ENCODE data around the gene PTGS1. TPM values are rescaled to one million over a fixed set of nuclear protein-coding genes. Genes with fewer than 3 reads are reported as not detected.
"Not testable (repeated sequence)": the region's sequence is repeated elsewhere in the genome, so short reads cannot be mapped to it uniquely, and the experiment has no call there.

Gene PTGS1
- total and polyA plus RNA-seq, 2 of the 8 experiments (the other 6 are each of a cell fraction or from before 2014, with no cell fraction given) = 1.1 to 1.9 TPM

GRCh38 chr9:122324665-122325064, 46.2 kb upstream of the PTGS1 start:
- H3K23ac ChIP-seq (ENCODE audit: insufficient read length); DNase-seq (ENCODE audit: low read depth in 1 of 2, low spot score in 2 of 2); H3K27me3 ChIP-seq (replicated peaks in 1 of 4; ENCODE audit: control insufficient read depth in 3 of 4, extremely low read depth in 1 of 4, insufficient read depth in 3 of 4, low read length in 3 of 4); H2BK5ac ChIP-seq (ENCODE audit: low read depth, low read length); H4K20me1 ChIP-seq (replicated peaks in 1 of 2; ENCODE audit: control insufficient read depth in 1 of 2, insufficient read depth in 2 of 2, low read length in 2 of 2); H3K27ac ChIP-seq (ENCODE audit: low read depth, low read length); H3K4me1 ChIP-seq (replicated peaks in 1 of 4; ENCODE audit: control insufficient read depth in 3 of 4, insufficient read depth in 4 of 4, low read length in 3 of 4); H3K18ac ChIP-seq (ENCODE audit: extremely low read depth, low read length); H2BK12ac ChIP-seq (ENCODE audit: low read depth, low read length); H2AK5ac ChIP-seq (ENCODE audit: low read depth, low read length); H3K4me2 ChIP-seq (ENCODE audit: insufficient read depth in 1 of 2, low read depth in 2 of 2, low read length in 2 of 2); H4K5ac ChIP-seq (ENCODE audit: insufficient read length, low read depth, low read length); H2BK15ac ChIP-seq (ENCODE audit: low read length); H3K79me2 ChIP-seq (ENCODE audit: control insufficient read depth in 1 of 2, insufficient read depth in 2 of 2, low read length in 2 of 2); H3K14ac ChIP-seq (ENCODE audit: insufficient read length); H2BK120ac ChIP-seq (replicated peaks; ENCODE audit: low read depth, low read length); H4K8ac ChIP-seq (ENCODE audit: extremely low read depth, insufficient read depth, low read length); H3K4me3 ChIP-seq (ENCODE audit: extremely low read depth in 1 of 4, insufficient read depth in 2 of 4, low read depth in 3 of 4, low read length in 4 of 4); H2BK20ac ChIP-seq (ENCODE audit: low read length); H3K56ac ChIP-seq (replicated peaks; ENCODE audit: insufficient read length, low read depth, low read length); FAIRE-seq; H3K4ac ChIP-seq (replicated peaks; ENCODE audit: insufficient read length, low read depth, low read length); H3K79me1 ChIP-seq (ENCODE audit: low read depth, low read length); H3K9ac ChIP-seq (replicated peaks in 1 of 4; ENCODE audit: extremely low read depth in 1 of 4, low read depth in 3 of 4, low read length in 3 of 4); POLR2A ChIA-PET (ENCODE audit: partially characterized antibody); H4K91ac ChIP-seq (replicated peaks; ENCODE audit: insufficient read length, low read length); H3K23me2 ChIP-seq (ENCODE audit: low read depth, low read length); H3K9me3 ChIP-seq (ENCODE audit: insufficient read depth in 2 of 2, low read depth in 1 of 2, low read length in 1 of 2); H2AFZ ChIP-seq (ENCODE audit: low read length): not testable (repeated sequence)
- CTCF ChIA-PET (ENCODE audit: partially characterized antibody) = interaction anchor here (1.6 kb wide), 1 partner anchor 201 kb away, joined by 3 read pairs; no protein-coding TSS in a partner anchor
- WGBS, 2 experiments (ENCODE audit: extremely low coverage in 1 of 2, insufficient coverage in 1 of 2, insufficient read length in 1 of 2, insufficient replicate concordance in 2 of 2, low coverage in 1 of 2, low lambda C conversion rate in 2 of 2, missing lambda C conversion rate in 1 of 2) = 87% methylated on average over 1 of the region's 1 CpG; no CpG with 5 or more reads in 1 of the 2 experiments
- peaks cover 5 to 24% (median 10%) of the 10 kb centered on the region in 4 experiments; a peak in 7 of 8 replicates for H3K36me3 ChIP-seq (ENCODE audit: control insufficient read depth in 2 of 4, insufficient read depth in 4 of 4, low read length in 3 of 4)

Measured in H1 (cell line).